GM19328 (cell line): ENCODE data around the gene PTPRD.

Experiments used
- ATAC-seq: cut with Tn5 transposase; IDR thresholded peaks from one replicate; pipeline ENCODE4 v1.9.1; 2021; ENCODE audit warnings: mild to moderate bottlenecking, moderate library complexity; ENCODE audit not compliant: unreplicated experiment

The PTPRD gene

GRCh38 chr9:10272830-10273229 lies 340.0 kb downstream of the PTPRD start:
- no peak for ATAC-seq

GRCh38 chr9:10268531-10269485 lies 344.0 kb downstream of the PTPRD start:
- ATAC-seq = no peak

- no peak for ATAC-seq
Observed at GRCh38 chr9:10265153-10265631, 347.6 kb downstream of the PTPRD start.

- ATAC-seq = no peak
Observed at GRCh38 chr9:10260501-10260900, 352.3 kb downstream of the PTPRD start.

- no peak for ATAC-seq
Observed at GRCh38 chr9:10259668-10260067, 353.1 kb downstream of the PTPRD start.

GRCh38 chr9:10255758-10256157 lies 357.0 kb downstream of the PTPRD start:
- ATAC-seq = no peak

- no peak for ATAC-seq
Observed at GRCh38 chr9:10254338-10254737, 358.5 kb downstream of the PTPRD start.

GRCh38 chr9:10253341-10253740 lies 359.5 kb downstream of the PTPRD start:
- no peak for ATAC-seq

GRCh38 chr9:10252174-10252573 lies 360.6 kb downstream of the PTPRD start:
- no peak for ATAC-seq

- ATAC-seq = no peak
Observed at GRCh38 chr9:10251490-10251889, 361.3 kb downstream of the PTPRD start.

GRCh38 chr9:10250219-10250618 lies 362.6 kb downstream of the PTPRD start:
- ATAC-seq = no peak

- ATAC-seq = no peak
Observed at GRCh38 chr9:10248890-10249289, 363.9 kb downstream of the PTPRD start.

GRCh38 chr9:10242255-10242654 lies 370.5 kb downstream of the PTPRD start:
- ATAC-seq = no peak

GRCh38 chr9:10238087-10238486 lies 374.7 kb downstream of the PTPRD start:
- no peak for ATAC-seq

- ATAC-seq = no peak
Observed at GRCh38 chr9:10237584-10237983, 375.2 kb downstream of the PTPRD start.

GRCh38 chr9:10236161-10236560 lies 376.6 kb downstream of the PTPRD start:
- ATAC-seq = no peak

GRCh38 chr9:10235376-10235775 lies 377.4 kb downstream of the PTPRD start:
- ATAC-seq = no peak

GRCh38 chr9:10232352-10232930 lies 380.4 kb downstream of the PTPRD start:
- ATAC-seq = no peak

- ATAC-seq = no peak
Observed at GRCh38 chr9:10230512-10230911, 382.3 kb downstream of the PTPRD start.

- no peak for ATAC-seq
Observed at GRCh38 chr9:10228082-10228481, 384.7 kb downstream of the PTPRD start.

- ATAC-seq = no peak
Observed at GRCh38 chr9:10226996-10227395, 385.8 kb downstream of the PTPRD start.

GRCh38 chr9:10212702-10213101 lies 400.1 kb downstream of the PTPRD start:
- no peak for ATAC-seq
